CD4-positive, alpha-beta T cell treated with Interleukin-4 for 4 hours (primary cell): ENCODE results near the gene RNPS1.

Source experiments
- DNase-seq: peaks from one replicate; pipeline ENCODE4 v3.0.0-alpha.2; 2020

Gene RNPS1

DNA sequence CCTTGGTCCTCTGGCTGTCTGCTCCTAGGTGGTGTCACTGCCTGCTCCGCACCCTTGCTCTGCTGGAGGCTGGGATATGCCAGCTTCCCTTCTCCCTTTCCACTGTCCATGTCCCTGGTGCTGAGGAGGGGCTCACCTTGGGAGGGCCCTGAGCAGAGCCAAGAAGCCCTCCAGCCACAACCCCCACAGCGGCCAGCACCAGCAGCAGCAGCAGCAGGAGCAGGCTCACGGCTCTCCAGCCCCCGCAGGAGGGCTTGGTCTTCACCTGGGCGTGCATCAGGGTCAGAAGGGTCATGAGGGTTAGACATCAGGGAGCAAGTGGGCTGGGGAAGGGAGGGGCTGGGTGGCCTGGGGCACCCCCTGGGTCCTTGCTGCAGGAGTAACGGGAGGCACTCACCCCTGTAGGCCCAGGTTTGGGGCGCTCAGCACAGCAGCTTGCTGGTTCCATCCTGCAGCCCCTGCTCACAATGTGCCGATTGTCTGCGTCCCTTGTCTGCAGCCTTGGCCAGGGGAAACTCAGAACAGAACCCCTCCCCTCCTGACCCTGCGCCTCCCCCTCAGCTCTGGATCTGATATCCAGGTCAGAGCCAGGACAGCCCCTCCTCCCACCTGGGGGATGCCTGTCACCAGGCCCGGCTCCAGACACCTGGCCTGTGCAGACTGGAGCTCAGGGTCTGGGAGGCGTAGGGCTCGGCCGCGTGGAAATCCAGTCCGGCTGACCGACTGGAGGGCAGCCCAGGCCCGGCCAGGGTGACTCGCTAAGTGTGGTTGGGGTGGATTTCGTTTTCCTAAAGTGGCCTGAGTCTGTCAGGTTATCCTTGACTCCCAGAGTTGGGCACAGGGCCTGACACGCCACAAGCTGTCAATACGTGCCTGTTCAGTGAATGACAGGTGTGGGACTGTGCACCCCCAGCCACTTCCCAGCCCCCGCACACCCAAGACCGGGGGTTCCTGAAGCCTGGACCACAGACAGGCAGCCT lies 57.2 kb downstream of the RNPS1 start, which contains the start of gene BRICD5:
Gene BRICD5 (minus strand): TSS at position 478 of the 980 bp plus-strand sequence. CDS start 30 bp downstream, at position 448.
- no peak for DNase-seq

- no peak for DNase-seq
Observed at GRCh38 chr16:2210009-2210332, 58.0 kb downstream of the RNPS1 start.

- DNase-seq = no peak
Observed at GRCh38 chr16:2209258-2210008, 58.5 kb downstream of the RNPS1 start.

GRCh38 chr16:2208772-2209171 lies 59.2 kb downstream of the RNPS1 start:
- no peak for DNase-seq

DNA sequence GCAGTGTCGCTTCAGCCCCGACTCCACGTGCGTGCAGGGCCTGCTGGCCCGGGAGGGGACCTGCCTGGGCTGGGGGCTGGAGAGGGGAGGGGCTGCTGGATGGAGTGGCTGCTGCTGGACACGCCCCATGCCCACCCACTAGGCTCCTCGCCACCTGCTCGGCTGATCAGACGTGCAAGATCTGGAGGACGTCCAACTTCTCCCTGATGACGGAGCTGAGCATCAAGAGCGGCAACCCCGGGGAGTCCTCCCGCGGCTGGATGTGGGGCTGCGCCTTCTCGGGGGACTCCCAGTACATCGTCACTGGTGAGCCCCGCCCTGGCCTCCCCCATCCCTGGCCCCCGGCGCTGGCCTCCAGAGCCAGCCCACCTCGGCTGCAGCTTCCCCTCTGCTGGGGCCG lies 59.6 kb downstream of the RNPS1 start:
- no peak for DNase-seq

- DNase-seq = no peak
Observed at GRCh38 chr16:2207872-2208271, 60.1 kb downstream of the RNPS1 start.

DNA sequence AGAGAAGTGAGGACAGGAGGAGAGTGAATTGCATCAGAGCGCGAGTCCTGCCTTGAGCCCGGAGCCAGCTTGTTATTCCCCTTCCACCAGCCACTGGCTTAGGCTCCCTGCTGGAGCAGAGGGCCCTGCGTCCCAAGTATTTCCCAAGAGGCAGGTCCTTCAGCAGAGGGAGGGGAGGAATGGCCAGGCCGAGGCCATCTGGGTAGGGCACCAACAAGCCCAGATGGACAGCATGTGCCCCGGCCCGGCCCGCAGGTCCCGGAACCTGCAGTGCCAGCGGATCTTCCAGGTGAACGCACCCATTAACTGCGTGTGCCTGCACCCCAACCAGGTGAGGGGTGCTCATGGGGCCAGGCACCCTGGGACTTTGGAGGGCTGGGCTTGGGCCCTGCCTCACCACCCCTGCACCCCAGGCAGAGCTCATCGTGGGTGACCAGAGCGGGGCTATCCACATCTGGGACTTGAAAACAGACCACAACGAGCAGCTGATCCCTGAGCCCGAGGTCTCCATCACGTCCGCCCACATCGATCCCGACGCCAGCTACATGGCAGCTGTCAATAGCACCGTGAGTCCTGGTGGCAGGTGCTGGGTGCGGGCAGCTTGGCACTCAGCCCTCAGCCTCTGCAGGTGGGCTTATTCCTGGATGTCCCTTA lies 61.0 kb downstream of the RNPS1 start:
- DNase-seq = no peak

DNA sequence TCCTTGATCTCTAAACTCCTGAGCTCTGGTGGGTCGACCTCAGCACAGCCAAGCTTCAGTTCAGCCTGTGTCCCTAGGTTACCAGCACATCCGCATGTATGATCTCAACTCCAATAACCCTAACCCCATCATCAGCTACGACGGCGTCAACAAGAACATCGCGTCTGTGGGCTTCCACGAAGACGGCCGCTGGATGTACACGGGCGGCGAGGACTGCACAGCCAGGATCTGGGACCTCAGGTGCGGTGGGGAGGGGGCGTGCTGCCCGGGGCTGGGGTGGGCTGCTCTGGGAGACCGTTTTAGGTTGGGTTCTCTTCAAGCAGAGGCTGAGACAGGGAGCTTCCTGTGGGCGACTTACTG lies 61.5 kb downstream of the RNPS1 start:
- no peak for DNase-seq

DNA sequence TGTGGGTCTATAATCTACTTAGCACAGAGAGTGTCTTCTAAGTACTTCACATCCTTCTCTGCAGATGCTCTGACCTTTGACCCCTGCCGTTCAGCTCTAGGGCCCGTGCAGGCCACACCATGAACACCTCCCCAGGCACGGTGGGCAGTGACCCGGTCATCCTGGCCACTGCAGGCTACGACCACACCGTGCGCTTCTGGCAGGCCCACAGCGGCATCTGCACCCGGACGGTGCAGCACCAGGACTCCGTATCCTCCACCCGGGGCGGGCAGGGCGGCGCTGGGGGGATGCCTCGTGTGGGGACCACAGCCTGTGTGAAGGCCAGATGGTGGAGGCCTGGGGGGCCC lies 62.0 kb downstream of the RNPS1 start:
- DNase-seq = no peak

GRCh38 chr16:2205104-2205966 lies 62.6 kb downstream of the RNPS1 start, which contains the start of gene MLST8:
TSS of gene MLST8 (plus strand) at chr16:2205454. CDS start at chr16:2206086, 632 bp downstream.
- DNase-seq = peak; percentile 88

GRCh38 chr16:2204416-2205103 lies 63.4 kb downstream of the RNPS1 start:
- DNase-seq = no peak
